ENCODE measurements around the gene GNG3.

The GNG3 gene

GRCh38 chr11:62757846-62758788 is 50.6 kb downstream of the GNG3 start:
- in situ Hi-C loops (cut with HindIII; ENCODE audit: low pct_unique_long_range_greater_than_20kb, low sequenced_read_pairs) = no loop called here
- DNase-seq (ENCODE audit: low read depth in 1 of 2, low spot score in 1 of 2) = no peak
- TF ChIP-seq JUND (IDR thresholded peaks at IDR 0.05; ENCODE audit: low read depth) = no peak
